ENCODE results near the gene R3HDM1.
"Not testable (repeated sequence)": the region's sequence is repeated elsewhere in the genome, so short reads cannot be mapped to it uniquely, and the experiment has no call there.

R3HDM1 gene

GRCh38 chr2:135531231-135532197 is at the start of gene R3HDM1:
TSS of gene R3HDM1 (plus strand) at chr2:135531484. CDS start at chr2:135604846, 73,362 bp downstream.
- peak; percentile 99 for DNase-seq

GRCh38 chr2:135485441-135485840 is 45.8 kb upstream of the R3HDM1 start:
- DNase-seq, result no peak

GRCh38 chr2:135490376-135490775 is 40.9 kb upstream of the R3HDM1 start:
- no peak for DNase-seq

- DNase-seq, result no peak
Observed at GRCh38 chr2:135494503-135494902, 36.8 kb upstream of the R3HDM1 start.

- no peak for DNase-seq
Observed at GRCh38 chr2:135494917-135495316, 36.4 kb upstream of the R3HDM1 start.

GRCh38 chr2:135498588-135498987 is 32.7 kb upstream of the R3HDM1 start:
- DNase-seq, result not testable (repeated sequence)

GRCh38 chr2:135504811-135505210 is 26.5 kb upstream of the R3HDM1 start:
- DNase-seq, result no peak

- DNase-seq, result no peak
Observed at GRCh38 chr2:135510577-135510976, 20.7 kb upstream of the R3HDM1 start.

GRCh38 chr2:135512099-135512498 is 19.2 kb upstream of the R3HDM1 start:
- DNase-seq, result no peak

- no peak for DNase-seq
Observed at GRCh38 chr2:135525786-135526185, 5.5 kb upstream of the R3HDM1 start.

GRCh38 chr2:135528006-135528405 is 3.3 kb upstream of the R3HDM1 start:
- no peak for DNase-seq

- peak; percentile 98 for DNase-seq
Observed at GRCh38 chr2:135530313-135531230, 712 bp upstream of the R3HDM1 start, which contains the start of gene ZRANB3. TSS of gene ZRANB3 (minus strand) at chr2:135531218.

- DNase-seq, result no peak
Observed at GRCh38 chr2:135532581-135532980, 1.3 kb downstream of the R3HDM1 start.

GRCh38 chr2:135533545-135533944 is 2.3 kb downstream of the R3HDM1 start:
- not testable (repeated sequence) for DNase-seq

GRCh38 chr2:135546436-135546835 is 15.2 kb downstream of the R3HDM1 start:
- no peak for DNase-seq

- DNase-seq, result no peak
Observed at GRCh38 chr2:135547311-135547710, 16.0 kb downstream of the R3HDM1 start.

- DNase-seq, result no peak
Observed at GRCh38 chr2:135551356-135551755, 20.1 kb downstream of the R3HDM1 start.

GRCh38 chr2:135552887-135553286 is 21.6 kb downstream of the R3HDM1 start:
- DNase-seq, result no peak

GRCh38 chr2:135555311-135555710 is 24.0 kb downstream of the R3HDM1 start:
- DNase-seq, result no peak

GRCh38 chr2:135557530-135557929 is 26.2 kb downstream of the R3HDM1 start:
- no peak for DNase-seq

GRCh38 chr2:135561925-135562324 is 30.6 kb downstream of the R3HDM1 start:
- DNase-seq, result no peak

- DNase-seq, result no peak
Observed at GRCh38 chr2:135563793-135564192, 32.5 kb downstream of the R3HDM1 start.

GRCh38 chr2:135570884-135571283 is 39.6 kb downstream of the R3HDM1 start:
- no peak for DNase-seq

Measured in right hindlimb (tissue), 1 donor.